ENCODE results near the gene RSL24D1. TPM values are rescaled to one million over a fixed set of nuclear protein-coding genes. Genes with fewer than 3 reads are reported as not detected.

Gene RSL24D1
- total RNA-seq = 50.1 TPM

GRCh38 chr15:55196458-55197361 lies at the start of gene RSL24D1:
RSL24D1 (minus strand) TSS chr15:55196941; CDS start chr15:55196890, 51 bp downstream.
- peak; percentile 97 for DNase-seq (ENCODE audit: low spot score)

- no peak for DNase-seq (ENCODE audit: low spot score)
These were observed 48.3 kb upstream of the RSL24D1 start for GRCh38 chr15:55245059-55245458.

GRCh38 chr15:55241891-55242290 lies 45.1 kb upstream of the RSL24D1 start:
- no peak for DNase-seq (ENCODE audit: low spot score)

GRCh38 chr15:55241186-55241585 lies 44.4 kb upstream of the RSL24D1 start:
- no peak for DNase-seq (ENCODE audit: low spot score)

GRCh38 chr15:55240125-55240760 lies 43.5 kb upstream of the RSL24D1 start:
- no peak for DNase-seq (ENCODE audit: low spot score)

GRCh38 chr15:55239440-55240124 lies 42.8 kb upstream of the RSL24D1 start:
- no peak for DNase-seq (ENCODE audit: low spot score)

- no peak for DNase-seq (ENCODE audit: low spot score)
These were observed 42.1 kb upstream of the RSL24D1 start for GRCh38 chr15:55238877-55239276.

- DNase-seq (ENCODE audit: low spot score) = no peak
These were observed 40.7 kb upstream of the RSL24D1 start for GRCh38 chr15:55237219-55238130.

GRCh38 chr15:55235546-55236036 lies 38.9 kb upstream of the RSL24D1 start:
- DNase-seq (ENCODE audit: low spot score) = no peak

- no peak for DNase-seq (ENCODE audit: low spot score)
These were observed 38.0 kb upstream of the RSL24D1 start for GRCh38 chr15:55234800-55235104.

- DNase-seq (ENCODE audit: low spot score) = no peak
These were observed 37.5 kb upstream of the RSL24D1 start for GRCh38 chr15:55234104-55234799.

GRCh38 chr15:55231455-55231854 lies 34.7 kb upstream of the RSL24D1 start:
- DNase-seq (ENCODE audit: low spot score) = no peak

GRCh38 chr15:55230953-55231352 lies 34.2 kb upstream of the RSL24D1 start:
- DNase-seq (ENCODE audit: low spot score) = no peak

GRCh38 chr15:55230051-55230670 lies 33.4 kb upstream of the RSL24D1 start:
- no peak for DNase-seq (ENCODE audit: low spot score)

- no peak for DNase-seq (ENCODE audit: low spot score)
These were observed 29.4 kb upstream of the RSL24D1 start for GRCh38 chr15:55226127-55226526.

- no peak for DNase-seq (ENCODE audit: low spot score)
These were observed 28.2 kb upstream of the RSL24D1 start for GRCh38 chr15:55224892-55225291.

GRCh38 chr15:55222588-55222987 lies 25.8 kb upstream of the RSL24D1 start:
- DNase-seq (ENCODE audit: low spot score) = no peak

- DNase-seq (ENCODE audit: low spot score) = no peak
These were observed 24.6 kb upstream of the RSL24D1 start for GRCh38 chr15:55221090-55222011.

GRCh38 chr15:55220606-55221005 lies 23.9 kb upstream of the RSL24D1 start:
- DNase-seq (ENCODE audit: low spot score) = no peak
